H9 (cell line): ENCODE measurements around the gene TELO2. TPM values are rescaled to one million over a fixed set of nuclear protein-coding genes. Genes with fewer than 3 reads are reported as not detected.

Experiments used
- DNase-seq: peaks from one replicate; pipeline ENCODE4 v3.0.0-alpha.2; 2017
- H2AFZ ChIP-seq: one replicate; pipeline ENCODE4 v1.6.1; 2013; ENCODE audit warnings: mild to moderate bottlenecking, low read length, control low read depth, moderate library complexity
- H2AK5ac ChIP-seq: 2 replicates; pipeline ENCODE4 v1.6.1; 2013; ENCODE audit warnings: low read length, control low read depth, mixed read lengths; ENCODE audit not compliant: insufficient read length
- H2BK120ac ChIP-seq: one replicate; pipeline ENCODE4 v1.6.1; 2013; ENCODE audit warnings: low read depth, mild to moderate bottlenecking, low read length, control low read depth, inconsistent platforms; ENCODE audit not compliant: poor library complexity, severe bottlenecking
- H2BK12ac ChIP-seq: 2 replicates; pipeline ENCODE4 v1.6.1; 2013; ENCODE audit warnings: low read length, control low read depth, mixed read lengths, low read depth; ENCODE audit not compliant: insufficient read length
- H2BK15ac ChIP-seq: 2 replicates; pipeline ENCODE4 v1.6.1; 2013; ENCODE audit warnings: low read depth, low read length, control low read depth
- H2BK20ac ChIP-seq: one replicate; pipeline ENCODE4 v1.6.1; 2013; ENCODE audit warnings: low read depth, mild to moderate bottlenecking, low read length, control low read depth, inconsistent platforms; ENCODE audit not compliant: poor library complexity, severe bottlenecking
- H2BK5ac ChIP-seq: 2 replicates; pipeline ENCODE4 v1.6.1; 2013; ENCODE audit warnings: low read length, control low read depth, mixed read lengths; ENCODE audit not compliant: insufficient read length
- H3K14ac ChIP-seq: 2 replicates; pipeline ENCODE4 v1.6.1; 2013; ENCODE audit warnings: low read length, control low read depth; ENCODE audit not compliant: insufficient read depth
- H3K18ac ChIP-seq: 2 replicates; pipeline ENCODE4 v1.6.1; 2013; ENCODE audit warnings: low read depth, mild to moderate bottlenecking, mixed read lengths, low read length, control low read depth; ENCODE audit not compliant: insufficient read length
- H3K23ac ChIP-seq: 2 replicates; pipeline ENCODE4 v1.6.1; 2013; ENCODE audit warnings: low read length, control low read depth, mixed read lengths, low read depth; ENCODE audit not compliant: insufficient read length
- H3K23me2 ChIP-seq: 2 replicates; pipeline ENCODE4 v1.6.1; 2013; ENCODE audit warnings: low read depth, mild to moderate bottlenecking, mixed read lengths, low read length, control low read depth; ENCODE audit not compliant: insufficient read length, poor library complexity, severe bottlenecking
- H3K27ac ChIP-seq: 2 replicates; pipeline ENCODE4 v1.5.1; 2013; ENCODE audit warnings: low read length, control low read depth, mixed read lengths, low read depth; ENCODE audit not compliant: insufficient read length
- H3K27me3 ChIP-seq: 2 replicates; pipeline ENCODE4 v1.6.1; 2013; ENCODE audit warnings: low read length, control low read depth, inconsistent platforms; ENCODE audit not compliant: insufficient read depth
- H3K4ac ChIP-seq: 2 replicates; pipeline ENCODE4 v1.6.1; 2013; ENCODE audit warnings: low read depth, mild to moderate bottlenecking, control low read depth, inconsistent platforms, low read length, moderate library complexity
- H3K4me1 ChIP-seq: 2 replicates; pipeline ENCODE4 v1.6.1; 2013; ENCODE audit warnings: low read length, control low read depth, inconsistent platforms; ENCODE audit not compliant: insufficient read depth
- H3K4me2 ChIP-seq: 2 replicates; pipeline ENCODE4 v1.6.1; 2013; ENCODE audit warnings: low read length, control low read depth, mixed read lengths; ENCODE audit not compliant: insufficient read length, insufficient read depth
- H3K56ac ChIP-seq: 2 replicates; pipeline ENCODE4 v1.6.1; 2013; ENCODE audit warnings: low read depth, mild to moderate bottlenecking, mixed read lengths, low read length, control low read depth; ENCODE audit not compliant: insufficient read length
- H3K79me1 ChIP-seq: 2 replicates; pipeline ENCODE4 v1.6.1; 2013; ENCODE audit warnings: low read depth, mild to moderate bottlenecking, moderate library complexity, low read length, control low read depth, inconsistent platforms; ENCODE audit not compliant: insufficient read depth, poor library complexity, severe bottlenecking
- H3K79me2 ChIP-seq: 2 replicates; pipeline ENCODE4 v1.6.1; 2013; ENCODE audit warnings: low read length, control low read depth, inconsistent platforms; ENCODE audit not compliant: insufficient read depth
- H3K9ac ChIP-seq: 2 replicates; pipeline ENCODE4 v1.6.1; 2013; ENCODE audit warnings: low read length, control low read depth, mixed read lengths; ENCODE audit not compliant: insufficient read length; ENCODE audit errors: extremely low read depth
- H3K9me3 ChIP-seq: one replicate; pipeline ENCODE4 v1.6.1; 2013; ENCODE audit warnings: low read depth, low read length, inconsistent platforms; ENCODE audit not compliant: control insufficient read depth
- H3T11ph ChIP-seq: one replicate; pipeline ENCODE4 v1.6.1; 2013; ENCODE audit warnings: mild to moderate bottlenecking, low read length, control low read depth, inconsistent platforms
- H4K20me1 ChIP-seq: one replicate; pipeline ENCODE4 v1.6.1; 2013; ENCODE audit not compliant: control insufficient read depth, insufficient read length, insufficient read depth
- H4K5ac ChIP-seq: 2 replicates; pipeline ENCODE4 v1.6.1; 2013; ENCODE audit warnings: low read depth, mild to moderate bottlenecking, mixed read lengths, low read length, control low read depth; ENCODE audit not compliant: insufficient read length
- H4K8ac ChIP-seq: replicated peaks from 2 replicates; pipeline ENCODE4 v1.6.1; 2013; ENCODE audit warnings: low read length, control low read depth, mixed read lengths, low read depth; ENCODE audit not compliant: insufficient read length
- H4K91ac ChIP-seq: 2 replicates; pipeline ENCODE4 v1.6.1; 2013; ENCODE audit warnings: low read depth, mild to moderate bottlenecking, moderate library complexity, mixed read lengths, low read length, control low read depth; ENCODE audit not compliant: insufficient read length
- H3K27ac Mint-ChIP-seq, 3 experiments: 2 replicates in 2 of 3; 3 replicates in 1 of 3; pipeline ENCODE4 v1.8.0; 2020 to 2021; ENCODE audit warnings: mixed read lengths in 3 of 3, mild to moderate bottlenecking in 1 of 3, moderate library complexity in 1 of 3
- H3K27me3 Mint-ChIP-seq: 2 replicates; pipeline ENCODE4 v1.8.0; 2021; ENCODE audit warnings: low read depth, mild to moderate bottlenecking, moderate library complexity, mixed read lengths
- H3K36me3 Mint-ChIP-seq, 3 experiments: 2 replicates in 2 of 3; 3 replicates in 1 of 3; pipeline ENCODE4 v1.8.0; 2020 to 2021; ENCODE audit warnings: low read depth in 3 of 3, mixed read lengths in 3 of 3; ENCODE audit not compliant: insufficient read depth in 1 of 3
- H3K4me1 Mint-ChIP-seq, 2 experiments: 2 replicates each; pipeline ENCODE4 v1.8.0; 2020; ENCODE audit warnings: mixed read lengths in 2 of 2
- H3K4me3 Mint-ChIP-seq, 2 experiments: 2 replicates in 1 of 2; 3 replicates in 1 of 2; pipeline ENCODE4 v1.8.0; 2020 to 2021; ENCODE audit warnings: mild to moderate bottlenecking in 2 of 2, mixed read lengths in 2 of 2, moderate library complexity in 1 of 2
- H3K9me3 Mint-ChIP-seq, 2 experiments: 2 replicates in 1 of 2; 3 replicates in 1 of 2; pipeline ENCODE4 v1.8.0; 2020; ENCODE audit warnings: mild to moderate bottlenecking in 2 of 2, mixed read lengths in 2 of 2, moderate library complexity in 1 of 2
- CTCF ChIP-seq: fragments of 200-600 bp; sonication (generic); conservative IDR thresholded peaks from 3 replicates; pipeline ENCODE4 v1.8.0; 2021; ENCODE audit warnings: antibody characterized with exemption, mild to moderate bottlenecking
- WGBS: extraction: QIAGEN DNeasy Blood & Tissue Kit; methylation state at CpG from one replicate; pipeline ENCODE4 v1.1.7; 2013; ENCODE audit warnings: missing lambda C conversion rate, low lambda C conversion rate, mixed read lengths; ENCODE audit not compliant: insufficient read length; ENCODE audit errors: extremely low coverage; 5-methylcytosine and 5-hydroxymethylcytosine counted together
- total RNA-seq: library from RNA; stranded (reverse); gene quantifications from 2 replicates; pipeline ENCODE4 v1.2.1, GENCODE V29; 2021

The TELO2 gene
- total RNA-seq, 1 experiment from 2014 or later, result 98.9 TPM

- peaks cover 2% of the 10 kb centered on the region for H4K20me1 ChIP-seq
- Mint-ChIP-seq H3K9me3 (no peaks in the 10 kb centered on the region), H3K4me3 (no peak overlapping the region), H3K27me3 (peaks cover 1% of the 10 kb centered on the region; the same call in 1 of the 2 replicates), H3K27ac (no peak overlapping the region), H3K4me1 (no peaks in the 10 kb centered on the region), H3K36me3 (peaks cover 0 to 30% (median 27%) of the 10 kb centered on the region in 3 experiments; a peak in 5 of 7 replicates)
- H3K9me3 ChIP-seq, result no peaks in the 10 kb centered on the region
- H3K4me2 ChIP-seq, result no peak overlapping the region
- H3K56ac ChIP-seq, result no peak overlapping the region
- no peak overlapping the region for H3K9ac ChIP-seq
- H3K18ac ChIP-seq, result no peak overlapping the region
- no peak for DNase-seq
- H2BK20ac ChIP-seq, result no peak overlapping the region
- H3T11ph ChIP-seq, result no peak overlapping the region
- no peak overlapping the region for H4K91ac ChIP-seq
- no peak overlapping the region for H3K4ac ChIP-seq
- no peak overlapping the region for H4K5ac ChIP-seq
- H2BK120ac ChIP-seq, result no peak overlapping the region
- H3K4me1 ChIP-seq, result no peaks in the 10 kb centered on the region
- H4K8ac ChIP-seq, result no peak overlapping the region
- H2BK15ac ChIP-seq, result no peak overlapping the region
- no peaks in the 10 kb centered on the region for H3K27me3 ChIP-seq
- no peak overlapping the region for H3K27ac ChIP-seq
- no peaks in the 10 kb centered on the region for H3K79me2 ChIP-seq
- no peak overlapping the region for H3K23ac ChIP-seq
- H3K79me1 ChIP-seq, result no peaks in the 10 kb centered on the region
- no peak overlapping the region for H2AFZ ChIP-seq
- no peak overlapping the region for H3K14ac ChIP-seq
- H3K23me2 ChIP-seq, result no peaks in the 10 kb centered on the region
- H2BK5ac ChIP-seq, result no peak overlapping the region
- WGBS, result no CpG with 5 or more reads among the region's 30 CpGs
- no peak overlapping the region for H2AK5ac ChIP-seq
- no peak overlapping the region for H2BK12ac ChIP-seq
- TF ChIP-seq CTCF, result no peak
Measured at GRCh38 chr16:1448536-1449116, 44.5 kb upstream of the TELO2 start.
